HG02981 (cell line): ENCODE measurements around the gene SIGLEC1.

Experiments
- ATAC-seq: cut with Tn5 transposase; IDR thresholded peaks from one replicate; pipeline ENCODE4 v1.9.1; 2021; ENCODE audit warnings: mild to moderate bottlenecking, moderate library complexity; ENCODE audit not compliant: unreplicated experiment

Gene SIGLEC1

DNA sequence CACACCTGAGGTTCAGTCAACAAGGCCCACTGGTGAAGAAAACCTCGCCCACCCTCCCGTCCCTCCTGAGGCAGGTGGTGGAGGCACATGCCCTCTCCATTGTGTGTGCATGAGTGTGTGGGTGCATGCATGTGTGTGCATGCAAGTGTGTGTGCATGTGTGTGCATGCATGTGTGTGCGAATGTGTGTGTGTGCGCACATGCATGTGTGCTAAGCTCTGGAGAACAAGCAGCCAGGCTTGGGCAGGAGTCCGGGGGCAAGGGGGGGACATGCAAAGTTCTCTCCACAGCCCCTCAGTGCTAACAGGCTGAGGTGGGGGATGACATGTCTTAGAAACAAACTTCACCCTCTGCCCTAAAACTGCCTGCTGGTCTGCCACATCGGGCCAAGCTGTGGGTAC lies 17.0 kb upstream of the SIGLEC1 start:
- ATAC-seq, result no peak

DNA sequence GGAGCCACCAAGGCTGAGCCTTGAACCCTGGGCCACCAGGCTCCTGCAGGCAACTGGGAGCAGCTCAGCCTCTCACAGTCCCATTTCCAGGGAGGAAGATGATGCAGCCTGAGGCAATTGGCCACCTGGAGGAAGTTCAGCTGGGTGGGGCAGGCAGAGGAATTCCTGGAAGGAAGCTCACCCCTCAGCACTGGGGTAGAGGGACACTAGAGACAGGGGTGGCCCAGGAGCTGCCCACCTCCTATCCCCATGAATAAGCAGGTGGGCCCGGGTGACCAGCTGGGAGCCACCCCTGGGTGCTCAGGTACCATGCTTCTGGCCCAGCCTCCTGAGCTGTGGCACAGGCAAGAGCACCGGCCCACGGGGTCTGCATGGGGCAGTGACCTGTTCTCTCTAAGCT lies 16.5 kb upstream of the SIGLEC1 start:
- no peak for ATAC-seq

DNA sequence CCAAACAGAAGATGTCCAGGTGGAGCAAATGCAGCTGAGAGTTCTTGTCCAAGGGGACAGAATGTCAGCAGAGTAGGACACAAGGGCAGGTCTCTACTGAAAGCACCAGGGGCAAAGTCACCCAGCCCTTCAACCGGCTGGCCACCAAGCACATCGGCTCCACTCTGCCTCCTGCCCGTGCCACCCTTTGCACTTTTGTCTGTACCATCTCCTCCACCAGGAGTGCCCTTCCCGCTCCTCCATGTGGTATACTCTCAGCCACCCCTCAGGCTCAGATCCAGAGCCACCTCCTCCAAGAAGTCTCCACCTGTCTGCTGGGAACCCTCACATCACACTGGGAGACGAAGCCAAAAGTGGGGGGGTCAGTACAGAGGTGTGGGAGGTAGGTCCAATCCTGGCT lies 16.0 kb upstream of the SIGLEC1 start:
- ATAC-seq, result no peak

DNA sequence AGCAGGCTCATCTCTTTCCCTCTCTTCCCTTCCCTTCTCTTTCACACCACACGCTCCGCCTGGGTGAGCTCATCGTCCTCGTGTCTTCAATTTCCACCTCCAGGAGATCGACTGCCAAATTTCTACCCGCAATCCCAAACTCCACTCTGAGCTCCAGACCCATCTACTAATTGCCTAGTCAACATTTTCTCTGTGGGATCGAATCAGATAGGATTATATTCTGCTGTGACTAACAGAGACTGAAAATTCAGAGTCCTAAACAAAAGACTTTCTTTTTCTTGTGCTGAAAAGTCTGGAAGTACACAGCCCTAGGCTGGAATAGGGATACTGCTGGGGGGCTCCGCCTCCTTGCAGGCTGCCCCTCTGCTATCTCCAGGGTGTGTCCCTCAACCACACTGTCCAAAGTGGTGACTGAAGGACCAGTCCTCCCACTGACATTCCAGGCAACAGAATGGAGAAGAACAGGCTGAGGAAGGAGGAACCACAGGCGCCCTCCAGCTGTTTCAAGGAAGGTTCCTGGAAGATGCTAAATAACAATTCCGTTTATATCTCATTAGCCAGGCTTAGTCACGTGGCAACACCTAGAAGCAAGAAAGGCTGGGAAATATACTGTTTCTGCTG lies 15.1 kb upstream of the SIGLEC1 start:
- ATAC-seq, result no peak

DNA sequence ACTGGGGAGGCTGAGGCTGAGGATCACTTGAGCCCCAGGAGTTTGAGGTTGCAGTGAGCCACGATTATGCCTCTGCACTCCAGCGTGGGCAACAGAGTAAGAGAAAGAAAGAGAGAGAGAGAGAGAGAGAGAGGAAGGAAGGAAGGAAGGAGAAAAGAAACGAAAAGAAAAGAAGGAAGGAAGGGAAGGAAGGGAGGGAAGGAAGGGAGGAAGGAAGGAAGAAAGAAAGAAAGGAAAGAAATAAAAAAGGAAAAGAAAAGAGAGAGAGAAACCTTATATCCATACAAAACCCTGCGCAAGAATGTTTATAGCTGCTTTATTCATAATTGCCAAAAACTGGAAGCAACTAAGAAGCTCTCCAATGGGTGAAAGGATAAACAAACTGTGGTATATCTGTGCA lies 12.0 kb upstream of the SIGLEC1 start:
- no peak for ATAC-seq

DNA sequence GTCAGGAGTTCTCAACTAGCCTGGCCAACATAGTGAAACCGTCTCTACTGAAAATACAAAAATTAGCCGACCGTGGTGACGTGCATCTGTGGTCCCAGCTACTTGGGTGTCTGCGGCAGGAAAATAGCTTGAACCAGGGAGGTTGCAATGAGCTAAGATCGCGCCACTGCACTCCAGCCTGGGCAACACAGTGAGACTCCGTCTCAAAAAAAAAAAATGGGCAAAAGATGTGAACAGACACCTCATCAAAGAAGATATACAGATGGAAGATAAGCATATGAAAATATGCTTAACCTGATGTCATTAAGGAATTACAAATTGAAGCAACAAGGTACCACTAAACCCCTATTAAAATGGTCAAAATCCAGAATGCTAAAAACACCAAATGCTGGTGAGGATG lies 10.9 kb upstream of the SIGLEC1 start:
- no peak for ATAC-seq

DNA sequence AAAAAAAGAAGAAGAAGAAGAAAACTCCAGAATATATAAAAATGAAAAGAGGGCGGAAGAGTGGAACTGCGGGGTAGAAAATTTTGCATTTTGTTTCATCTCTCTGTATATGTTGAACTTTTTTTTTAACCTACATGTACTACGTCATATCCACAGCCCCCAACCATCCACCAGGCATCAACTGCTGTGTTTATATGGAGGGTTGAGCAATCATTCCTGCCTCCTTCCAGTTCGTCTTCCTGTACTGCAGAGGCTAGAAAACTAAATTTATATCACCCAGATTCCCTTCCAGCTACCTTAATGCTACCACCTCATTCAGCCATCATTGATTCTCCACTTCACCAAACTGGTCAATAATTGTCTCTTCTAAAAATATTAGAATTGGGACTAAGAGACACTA lies 9.5 kb upstream of the SIGLEC1 start:
- no peak for ATAC-seq

DNA sequence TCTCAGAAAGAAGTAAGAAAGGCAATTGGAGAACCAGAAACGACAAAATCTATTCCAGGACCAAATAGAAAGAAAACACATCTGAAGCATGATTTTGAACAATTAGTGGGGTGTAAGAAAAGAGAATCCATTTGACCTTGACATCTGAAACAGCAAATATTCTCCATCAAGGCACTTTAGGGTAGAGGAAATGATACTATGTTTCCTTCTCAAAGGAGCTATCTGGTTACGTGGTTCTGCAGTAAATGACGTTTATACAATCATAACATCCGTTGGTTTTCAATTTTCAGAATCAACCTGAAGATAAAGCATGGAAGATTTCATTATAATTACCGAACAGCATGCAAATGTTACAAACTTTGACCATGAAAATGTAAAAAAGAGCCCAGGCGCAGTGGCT lies 8.2 kb upstream of the SIGLEC1 start:
- ATAC-seq, result no peak

DNA sequence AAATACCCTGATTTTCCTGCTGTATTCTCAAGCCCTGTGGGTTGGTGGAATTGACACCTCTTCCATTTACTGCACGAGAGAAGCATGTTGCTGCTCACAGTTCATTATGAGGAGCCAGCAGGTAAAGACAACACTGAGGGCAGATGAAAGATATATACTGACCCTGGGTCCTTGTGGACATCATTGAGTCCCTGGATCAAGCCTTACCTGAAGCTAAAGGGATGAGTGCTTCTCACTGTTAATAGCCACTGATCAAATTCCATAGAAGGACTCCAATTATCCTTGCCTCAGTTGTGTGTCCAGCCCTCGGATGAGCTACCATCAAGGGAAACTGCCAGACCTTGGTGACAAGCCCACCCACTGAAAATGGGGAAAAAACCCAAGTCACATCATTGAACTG lies 7.7 kb upstream of the SIGLEC1 start:
- no peak for ATAC-seq

DNA sequence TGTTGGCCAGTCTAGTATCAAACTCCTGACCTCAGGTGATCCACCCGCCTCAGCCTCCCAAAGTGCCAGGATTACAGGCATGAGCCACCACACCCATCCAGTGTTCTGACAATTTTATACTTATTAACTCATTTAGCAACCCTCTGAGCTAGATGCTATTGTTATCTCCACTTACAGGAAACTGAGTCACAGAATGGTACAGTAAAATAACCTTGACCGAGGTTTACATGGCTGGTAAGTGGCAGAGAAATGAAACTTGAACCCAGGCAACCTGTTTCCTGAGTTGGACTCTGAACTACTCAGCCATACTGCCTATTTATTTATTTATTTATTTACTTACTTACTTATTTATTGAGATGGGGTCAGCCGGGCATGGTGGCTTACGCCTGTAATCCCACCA lies 6.6 kb upstream of the SIGLEC1 start:
- no peak for ATAC-seq

DNA sequence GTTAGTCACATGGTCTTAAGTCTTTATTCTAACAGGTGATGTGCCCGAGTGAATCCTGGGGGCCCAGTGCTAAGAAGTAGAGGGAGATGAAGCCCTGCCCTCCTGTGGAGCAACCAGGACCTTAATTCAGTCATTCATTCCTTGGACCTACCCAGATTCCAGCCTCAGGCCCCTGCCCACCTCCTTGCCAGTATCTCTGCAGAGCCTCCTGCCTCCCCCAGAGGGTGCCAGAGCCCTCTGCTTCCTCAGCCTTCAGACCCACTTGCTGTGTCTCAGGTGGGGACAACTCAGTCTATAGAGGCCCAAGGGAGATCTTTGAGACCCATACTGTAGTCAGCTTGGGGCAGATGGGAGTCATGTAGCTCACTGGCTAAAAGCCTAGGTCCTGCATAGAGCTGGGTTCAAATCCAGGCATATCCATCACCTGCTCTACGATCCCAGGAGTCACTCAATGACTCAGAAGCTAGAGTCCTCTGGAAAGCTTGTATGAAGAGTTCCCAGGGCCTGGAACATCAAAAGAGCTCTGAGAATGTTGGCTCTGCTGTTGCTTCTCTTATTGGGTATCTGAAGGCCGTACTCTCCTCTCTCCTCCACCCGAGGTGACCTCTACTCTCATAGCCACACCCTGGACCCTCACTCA lies 3.9 kb upstream of the SIGLEC1 start:
- ATAC-seq, result no peak

DNA sequence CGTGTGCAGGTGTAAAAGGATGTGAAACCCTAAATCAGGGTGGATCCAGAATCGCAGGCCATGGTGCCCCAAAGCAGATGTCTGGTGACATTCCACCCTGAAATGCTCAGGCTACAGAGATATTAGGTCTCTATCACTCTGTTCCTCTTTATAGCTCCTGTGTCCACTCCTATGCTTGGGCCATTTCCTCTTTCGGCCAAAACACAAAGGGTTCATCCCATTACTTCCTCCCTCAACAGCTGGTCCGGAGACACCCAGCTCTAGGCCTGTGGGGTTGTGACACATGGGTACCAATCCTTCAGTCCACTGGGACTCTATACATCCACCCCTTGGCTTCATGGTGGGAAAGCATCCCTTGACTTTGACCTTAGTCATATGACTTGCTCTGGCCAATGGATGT lies 1.7 kb upstream of the SIGLEC1 start:
- no peak for ATAC-seq

DNA sequence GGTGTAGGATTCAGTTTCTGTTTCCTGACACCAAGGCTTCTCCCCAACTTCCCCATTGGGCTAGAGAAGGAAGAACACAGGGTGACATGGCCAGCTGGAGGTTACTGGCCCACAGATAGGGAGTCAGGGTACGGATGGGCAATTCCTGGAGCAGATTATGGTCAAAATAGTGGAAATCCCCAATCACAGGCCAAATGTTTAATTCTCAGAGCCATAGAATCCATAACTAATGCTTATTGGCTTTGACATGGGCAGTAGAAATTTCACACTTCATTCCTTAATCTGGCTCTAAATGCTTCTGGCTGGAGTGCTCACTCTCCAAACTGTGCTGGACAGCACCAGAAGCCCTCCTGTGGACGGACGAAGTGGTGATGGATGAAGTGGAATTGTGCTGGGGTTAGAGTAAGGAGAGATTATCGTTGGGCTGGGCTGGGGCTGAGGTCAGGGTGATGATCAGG lies 887 bp downstream of the SIGLEC1 start:
- no peak for ATAC-seq

DNA sequence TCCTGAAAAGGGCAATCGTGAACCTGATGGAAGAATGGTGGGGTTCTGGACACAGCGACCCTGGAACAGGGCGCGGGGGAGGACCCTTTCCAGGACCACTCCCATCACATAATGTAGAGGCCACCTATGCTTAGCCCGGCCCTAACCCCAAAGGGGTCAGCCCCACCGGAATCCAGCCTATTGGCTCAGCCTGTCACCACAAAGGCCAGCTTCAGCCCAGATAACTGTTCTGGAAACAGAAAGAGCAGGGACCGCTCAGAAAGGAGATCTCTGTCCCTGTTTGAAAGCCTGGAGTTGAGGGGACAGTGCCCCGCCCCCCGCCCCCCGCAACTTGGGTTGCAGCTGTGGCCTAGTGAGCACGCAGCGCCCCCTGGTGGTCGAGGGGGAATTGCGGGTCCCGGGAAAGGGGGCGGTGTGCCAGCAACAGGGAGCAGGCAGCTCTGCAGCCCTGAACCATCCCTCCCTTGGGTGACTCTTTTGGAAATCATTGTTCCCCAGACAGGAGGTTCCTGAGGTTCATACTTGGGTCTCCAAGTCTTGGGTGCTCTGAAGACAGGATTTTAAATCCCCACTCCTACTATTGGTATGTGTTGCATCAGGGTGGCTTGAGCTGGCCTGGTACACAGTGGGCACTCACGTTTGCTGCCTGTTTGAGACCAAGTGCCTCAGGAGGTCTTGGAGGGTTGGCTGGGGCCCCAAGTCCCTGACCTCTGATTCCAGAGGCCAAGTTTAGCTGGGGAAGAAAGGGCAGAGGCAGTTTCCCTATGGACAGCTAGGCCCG lies 1.5 kb downstream of the SIGLEC1 start:
- ATAC-seq, result no peak

DNA sequence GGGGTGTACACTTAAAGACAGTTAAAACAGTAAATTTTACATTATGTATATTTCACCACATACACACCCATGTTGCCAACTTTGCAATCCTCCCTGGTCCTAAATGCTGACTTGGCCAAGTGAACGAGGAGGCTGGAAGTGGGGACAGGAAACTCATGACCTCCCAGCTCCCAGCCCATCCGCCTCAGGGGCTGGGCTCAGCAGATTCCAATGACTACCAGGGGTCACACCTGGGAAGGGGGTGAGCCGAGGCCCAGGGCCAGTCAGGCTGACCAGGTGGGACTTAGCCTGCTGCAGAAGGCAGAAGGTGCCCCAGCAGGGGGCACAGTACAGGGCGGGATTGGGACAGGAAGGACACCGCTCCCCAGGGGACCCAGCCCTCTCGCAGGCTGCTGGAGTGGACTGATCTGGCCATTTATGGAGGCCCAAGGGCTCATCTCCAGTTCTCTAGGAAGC lies 2.4 kb downstream of the SIGLEC1 start:
- no peak for ATAC-seq

DNA sequence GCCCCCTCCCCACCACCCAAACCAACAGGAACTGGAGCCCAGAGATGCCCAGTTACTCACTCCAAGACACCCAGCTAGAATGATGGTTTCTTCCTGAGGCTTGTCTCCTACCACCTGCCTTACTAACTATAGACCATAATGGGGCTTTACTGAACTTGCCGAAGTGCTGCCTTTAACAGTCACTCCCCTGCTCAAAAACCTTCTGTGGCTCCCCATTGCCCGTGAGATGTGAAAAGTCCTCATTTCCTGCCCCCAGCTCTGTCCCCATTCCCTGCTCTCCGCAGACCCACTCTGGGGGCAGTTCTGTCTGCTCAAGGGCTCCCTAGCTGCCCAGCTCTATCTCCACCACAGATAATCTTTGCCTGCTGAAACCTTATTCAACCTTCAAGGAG lies 4.9 kb downstream of the SIGLEC1 start:
- ATAC-seq, result no peak

DNA sequence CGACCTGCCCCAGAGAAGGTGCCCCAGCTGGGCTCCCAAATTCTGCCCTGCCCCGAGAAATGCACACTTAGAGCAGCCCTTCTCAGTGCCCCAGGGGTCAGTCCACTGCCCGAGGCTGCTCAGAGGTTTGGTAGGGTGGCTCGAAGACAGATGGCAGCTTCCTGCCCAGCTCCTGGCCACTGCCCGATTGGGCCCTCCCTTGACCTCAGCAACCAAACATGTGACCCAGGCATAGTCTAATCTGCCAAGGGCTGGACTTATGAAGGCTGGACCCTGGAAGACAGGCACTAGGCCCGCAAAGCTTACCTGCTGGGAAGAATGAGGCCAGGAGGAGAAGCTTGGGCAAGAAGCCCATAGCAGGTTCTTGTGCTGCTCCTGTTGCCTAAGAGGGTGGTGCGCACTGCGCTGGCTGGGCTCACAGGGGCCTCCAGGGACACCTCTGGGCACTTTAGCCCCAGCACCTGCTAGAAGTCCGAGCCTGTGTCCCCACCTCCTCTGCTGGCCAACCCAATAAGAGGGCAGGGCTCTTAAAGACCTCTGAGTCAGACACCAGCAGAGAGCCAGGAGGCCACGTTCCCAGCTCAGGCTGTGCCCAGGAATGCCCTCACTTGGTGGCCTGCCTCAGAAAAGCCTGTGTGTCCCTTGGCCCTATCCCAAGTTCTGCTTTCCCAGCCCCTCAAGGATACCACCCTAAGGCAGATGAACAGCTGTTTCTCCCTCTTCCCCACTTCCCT lies 5.5 kb downstream of the SIGLEC1 start:
- no peak for ATAC-seq

DNA sequence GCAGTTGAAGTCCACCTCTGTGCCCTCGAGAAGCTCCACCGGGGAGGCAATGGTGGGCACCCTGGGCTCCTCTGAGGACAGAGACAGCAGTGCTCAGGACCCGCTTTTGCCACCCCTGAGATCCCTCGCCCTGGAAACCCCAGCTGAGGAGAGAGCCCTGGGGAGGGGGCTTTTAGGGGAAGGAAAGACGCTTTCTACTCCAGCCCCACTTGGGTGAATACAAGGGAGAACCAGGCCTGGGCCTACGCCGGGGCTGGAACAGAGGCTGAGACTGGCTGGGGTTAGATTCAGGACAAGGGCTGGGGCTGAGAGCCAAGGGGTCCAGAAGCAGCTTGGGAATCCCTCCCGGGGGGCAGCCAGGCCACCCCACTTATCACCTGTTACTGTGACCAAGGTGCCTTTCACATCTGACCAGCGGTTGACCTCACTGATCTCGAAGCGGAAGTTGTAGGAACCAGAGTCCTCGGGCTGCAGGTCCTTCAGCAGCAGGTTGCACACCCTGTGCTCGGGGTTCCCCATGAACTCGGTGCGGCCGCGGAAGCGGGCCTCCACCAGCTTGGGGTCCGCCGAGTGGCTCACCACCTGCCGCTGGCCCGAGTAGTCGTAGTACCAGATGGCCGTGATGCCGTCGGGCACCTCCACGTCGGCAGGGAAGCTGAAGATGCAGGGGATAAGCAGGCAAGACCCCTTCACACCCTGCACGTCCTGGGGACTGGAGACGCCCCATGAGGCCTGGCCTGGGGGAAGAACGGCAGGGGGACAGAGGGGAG lies 6.2 kb downstream of the SIGLEC1 start:
- no peak for ATAC-seq

DNA sequence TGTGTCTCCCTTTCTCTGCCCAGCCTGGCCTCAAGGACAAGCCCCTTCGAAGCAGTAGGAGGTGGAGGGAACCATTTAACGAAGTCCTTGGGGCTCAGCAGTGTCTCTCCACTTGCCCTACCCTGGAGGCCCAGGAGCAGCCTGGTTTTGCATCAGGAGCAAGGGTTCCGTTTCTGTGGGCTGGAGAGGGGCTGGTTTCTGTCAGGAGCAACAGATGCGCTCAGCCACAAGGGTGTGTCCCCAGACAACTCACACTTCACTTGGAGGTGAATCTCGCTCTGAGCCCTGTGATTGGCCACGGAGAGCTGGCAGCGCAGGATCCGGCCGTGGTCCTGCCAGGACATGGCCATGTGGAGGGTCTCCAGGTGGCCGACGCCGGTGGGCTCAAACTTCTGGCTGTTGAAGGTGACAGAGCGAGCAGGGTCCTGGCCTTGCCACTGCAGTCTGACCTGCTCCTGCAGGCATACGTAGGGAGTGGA lies 6.9 kb downstream of the SIGLEC1 start:
- no peak for ATAC-seq

DNA sequence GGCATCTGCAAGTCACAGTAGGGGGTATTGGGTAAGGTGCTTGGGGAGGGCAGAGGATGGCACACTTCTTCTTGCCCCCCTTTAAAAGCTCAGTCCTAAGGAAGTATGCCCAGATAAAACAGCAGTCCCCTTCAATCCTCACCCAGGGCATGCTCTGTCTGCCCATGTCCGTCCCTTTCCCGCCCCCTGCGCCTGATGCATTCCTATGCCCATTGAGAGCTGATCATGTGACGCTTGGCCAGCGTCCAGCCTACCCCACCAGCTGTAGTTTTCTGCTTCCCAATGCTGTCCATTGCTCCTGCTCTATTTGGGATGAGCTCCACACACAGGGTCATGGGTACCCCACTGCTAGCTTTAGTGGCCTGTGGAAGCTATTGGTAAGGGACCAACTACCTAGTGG lies 8.3 kb downstream of the SIGLEC1 start:
- no peak for ATAC-seq
